ENCODE measurements around the gene CISTR.

CISTR gene

DNA sequence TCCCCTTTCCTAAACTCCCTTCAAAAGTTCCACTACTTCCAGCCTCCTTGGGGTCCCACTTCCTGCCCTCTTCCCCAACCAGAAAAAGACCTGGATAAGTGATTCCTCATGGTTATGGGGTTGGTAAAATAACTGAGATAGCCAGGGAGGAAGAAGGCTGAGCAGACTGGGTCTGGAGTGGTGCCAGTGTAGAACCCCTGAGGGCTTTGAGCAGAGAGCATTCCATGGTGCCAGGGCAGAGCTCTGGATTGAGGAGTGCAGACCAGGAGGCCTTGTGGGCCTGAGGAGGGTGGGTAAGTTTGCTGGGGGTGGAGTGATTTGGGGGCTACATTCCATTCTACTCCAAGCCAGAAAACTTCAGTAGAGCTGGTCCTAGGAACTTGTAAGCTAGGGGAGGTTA lies 9.5 kb upstream of the CISTR start:
- DNase-seq = no peak

DNA sequence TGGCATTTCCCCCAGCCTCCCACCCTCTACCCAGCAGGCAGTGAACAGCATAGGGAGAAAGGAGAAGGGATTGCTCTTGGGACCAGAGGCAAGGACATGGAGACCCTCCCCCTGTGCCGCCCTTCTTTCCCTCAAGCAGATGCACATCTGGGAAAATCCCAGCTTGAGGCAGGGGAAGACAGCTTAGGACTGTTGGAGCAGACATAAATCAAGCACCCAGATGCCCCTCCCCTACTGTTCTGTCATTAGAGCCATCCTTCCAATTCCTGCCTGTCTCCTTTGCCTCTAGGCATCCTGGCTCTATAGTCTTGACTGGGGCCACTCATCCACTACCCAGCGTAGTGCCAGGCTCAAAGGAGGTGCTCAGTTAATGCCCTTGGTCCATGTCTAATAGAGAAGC lies 7.5 kb upstream of the CISTR start:
- DNase-seq = no peak

DNA sequence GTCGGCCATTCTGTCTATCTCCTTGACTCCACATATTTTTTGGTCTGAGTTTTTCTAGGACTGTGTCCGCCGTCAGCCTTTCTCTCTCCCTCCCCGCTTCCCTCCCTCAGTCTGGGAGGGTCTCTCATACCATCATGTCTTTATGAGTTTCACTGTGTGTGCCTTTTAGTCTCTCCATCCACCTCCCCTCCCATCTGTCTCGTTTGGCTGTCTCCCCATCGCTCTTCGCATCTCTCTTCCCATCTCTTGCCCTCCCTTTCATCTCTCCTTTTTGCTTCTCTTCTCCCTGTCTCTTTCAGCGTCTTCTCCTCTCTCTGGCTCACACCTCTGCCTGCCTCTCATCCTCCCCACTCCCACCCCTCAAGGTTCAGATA lies 6.9 kb upstream of the CISTR start:
- no peak for DNase-seq

DNA sequence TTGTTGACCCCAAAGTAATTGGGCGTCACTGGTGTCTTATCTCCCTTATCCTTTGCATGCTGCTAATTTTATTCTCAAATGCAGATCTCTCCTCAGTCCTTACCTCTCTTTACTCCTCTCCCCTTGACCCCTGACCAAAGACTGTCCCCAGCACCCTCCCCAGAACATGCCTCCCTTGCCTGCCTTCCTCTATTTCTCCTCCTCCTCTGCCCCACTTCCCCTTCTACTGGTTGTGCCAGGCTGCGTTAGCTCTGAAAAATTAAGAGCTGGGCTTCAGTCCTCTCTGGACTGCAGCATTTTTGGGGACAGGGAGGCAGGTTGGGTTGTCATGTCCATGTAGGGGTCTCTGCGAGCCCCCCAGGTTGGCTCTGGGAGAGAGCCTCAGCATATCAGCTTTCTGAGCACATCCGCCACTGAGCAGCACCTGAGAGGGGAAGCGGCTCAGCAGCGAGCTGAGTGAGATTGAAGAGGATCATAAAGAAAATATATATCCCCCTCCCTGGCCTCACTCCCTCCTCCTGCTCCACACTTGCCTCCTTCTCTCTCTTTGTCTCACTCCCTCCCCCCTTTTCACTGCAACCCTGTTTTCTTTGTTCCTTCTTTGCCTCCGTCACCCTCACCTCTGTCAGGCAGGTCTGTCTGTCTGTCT lies 6.4 kb upstream of the CISTR start:
- no peak for DNase-seq

DNA sequence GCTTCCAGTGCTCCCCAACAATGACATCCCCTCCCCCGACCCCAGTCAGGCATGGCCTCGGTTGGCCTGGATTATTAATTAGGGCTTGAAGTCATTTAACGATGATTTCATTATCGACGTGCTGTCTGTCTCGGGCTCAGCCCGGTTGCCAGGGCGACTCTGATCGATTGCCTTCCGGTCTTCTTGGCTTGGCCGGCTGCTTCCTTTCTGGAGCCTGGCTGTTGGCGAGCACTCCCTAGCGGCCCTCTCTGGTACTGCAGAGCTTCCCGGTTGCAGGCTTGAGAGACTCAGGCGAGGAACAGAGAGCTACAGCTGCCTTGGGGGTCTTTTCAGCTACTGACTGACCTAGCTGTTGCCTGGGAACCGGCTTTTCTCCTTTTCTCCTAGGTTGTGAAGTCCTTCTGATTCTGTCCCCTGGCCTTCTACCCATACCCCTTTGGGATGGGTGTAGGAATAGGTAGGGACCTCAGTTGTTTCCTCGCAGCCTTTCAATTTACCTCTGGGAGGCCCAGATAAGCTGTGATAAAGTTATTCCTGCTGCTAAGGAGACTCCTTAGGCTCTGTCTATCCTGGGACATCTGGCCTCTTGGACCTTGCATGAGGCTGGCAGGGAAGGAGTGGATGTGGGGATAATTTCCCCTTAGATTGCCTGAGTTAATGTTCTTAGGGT lies 5.5 kb upstream of the CISTR start:
- peak; percentile 89 for DNase-seq

DNA sequence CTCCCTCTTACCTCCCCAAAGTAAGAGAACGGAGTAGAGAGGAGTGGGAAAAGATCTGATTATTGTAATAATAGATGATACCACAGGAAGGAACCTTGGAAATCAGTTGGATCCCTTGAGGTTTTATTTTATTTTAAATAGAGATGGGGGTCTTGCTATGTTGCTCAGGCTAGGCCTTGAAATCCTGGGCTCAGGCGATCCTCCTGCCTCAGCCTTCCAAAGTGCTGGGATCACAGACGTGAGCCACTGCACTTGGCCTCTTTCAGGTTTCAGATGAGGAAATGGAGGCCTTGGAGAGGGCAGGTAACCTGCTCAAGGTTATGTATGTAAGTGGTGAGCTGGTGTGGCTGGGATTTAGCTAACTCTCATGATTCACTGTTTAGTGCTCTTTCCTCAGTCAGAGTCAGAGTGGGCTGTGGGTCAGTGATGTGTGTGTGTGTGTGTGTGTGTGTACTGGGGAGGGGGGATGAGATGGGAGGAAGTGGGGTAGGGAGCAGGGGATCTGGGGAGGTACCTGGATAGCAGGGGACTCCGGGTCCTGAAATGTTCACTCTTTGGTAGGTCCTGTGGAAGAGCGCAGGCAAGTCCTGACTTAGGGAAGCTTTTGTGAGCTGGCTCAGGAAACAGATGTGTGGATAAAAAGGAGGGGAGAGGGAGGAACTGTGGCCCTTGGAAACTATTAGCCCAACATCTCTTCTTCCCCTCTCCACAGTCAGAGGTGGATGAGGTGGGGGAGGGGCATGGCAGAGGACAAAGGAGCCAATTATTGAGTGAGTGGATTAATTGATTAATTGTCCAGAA lies 4.7 kb upstream of the CISTR start:
- DNase-seq = no peak

DNA sequence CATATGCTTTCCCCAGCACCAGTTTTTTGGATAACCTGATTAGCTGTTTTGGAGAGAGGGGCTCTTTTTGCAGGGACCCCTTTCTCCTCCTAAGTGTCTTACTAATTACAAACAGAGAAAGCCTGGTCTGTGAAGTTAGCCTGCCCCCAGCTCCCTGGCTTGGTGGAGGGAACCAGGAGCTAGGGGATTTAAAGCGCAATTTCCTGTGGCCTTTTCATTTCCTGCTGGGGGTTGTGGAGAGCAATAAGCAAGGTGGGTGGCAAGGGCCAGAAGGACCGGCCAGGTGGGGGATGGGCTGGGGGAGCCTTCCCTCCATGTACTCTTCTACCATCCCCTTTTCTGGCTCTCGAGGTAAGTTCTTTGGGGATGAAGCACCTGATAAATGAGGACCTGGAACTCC lies 4.1 kb upstream of the CISTR start:
- DNase-seq = no peak

DNA sequence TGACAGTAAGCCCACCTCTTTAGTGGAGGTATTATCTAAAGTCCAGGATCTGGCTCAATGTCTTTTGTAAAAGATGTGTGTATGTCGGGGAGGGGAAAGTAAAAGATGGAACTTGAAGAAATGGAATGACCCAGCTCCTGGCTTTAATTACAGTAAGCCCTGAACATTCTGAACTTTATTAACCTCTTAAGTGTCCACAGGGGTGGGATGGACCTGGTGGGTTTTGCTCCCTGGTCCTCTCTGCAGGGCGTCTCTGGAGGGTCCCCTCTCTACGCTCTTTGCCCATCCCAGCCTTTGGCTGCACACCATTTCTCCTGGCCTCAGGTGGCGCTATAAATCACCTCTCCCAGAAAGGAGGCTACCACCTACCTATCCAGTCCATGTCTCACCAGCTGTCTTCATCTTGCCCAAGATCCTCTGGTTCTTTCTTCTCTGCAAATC lies 3.7 kb upstream of the CISTR start:
- DNase-seq = no peak

DNA sequence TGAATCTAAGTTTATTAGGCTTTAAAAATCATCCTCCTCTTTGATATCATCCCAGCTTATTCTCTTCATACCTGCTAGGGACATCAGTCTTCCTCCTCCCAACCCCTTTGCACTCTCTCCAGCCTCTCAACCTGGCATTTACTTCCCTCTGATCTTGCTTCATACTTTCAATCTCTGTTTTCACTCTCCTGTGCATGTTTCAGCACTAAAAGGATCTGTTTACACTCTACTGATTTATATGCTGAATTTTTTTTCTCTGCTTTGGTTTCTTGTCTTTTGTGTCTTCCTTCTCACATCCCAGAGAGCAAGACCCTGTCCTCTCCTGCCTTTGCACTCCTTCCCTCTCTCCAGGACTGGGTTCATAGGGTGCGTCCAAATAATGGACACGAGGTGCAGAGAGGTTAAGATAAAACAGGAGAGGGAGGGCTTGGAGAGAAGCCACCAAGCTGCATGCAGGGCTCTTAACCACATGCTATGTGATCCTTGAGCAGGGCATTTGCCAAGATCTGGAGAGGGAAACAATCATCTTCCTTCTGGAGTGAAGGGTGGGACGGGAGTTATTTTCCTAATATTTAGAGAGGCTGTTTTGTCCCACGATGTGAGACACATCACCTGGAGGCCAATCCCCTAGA lies 3.0 kb upstream of the CISTR start:
- no peak for DNase-seq

DNA sequence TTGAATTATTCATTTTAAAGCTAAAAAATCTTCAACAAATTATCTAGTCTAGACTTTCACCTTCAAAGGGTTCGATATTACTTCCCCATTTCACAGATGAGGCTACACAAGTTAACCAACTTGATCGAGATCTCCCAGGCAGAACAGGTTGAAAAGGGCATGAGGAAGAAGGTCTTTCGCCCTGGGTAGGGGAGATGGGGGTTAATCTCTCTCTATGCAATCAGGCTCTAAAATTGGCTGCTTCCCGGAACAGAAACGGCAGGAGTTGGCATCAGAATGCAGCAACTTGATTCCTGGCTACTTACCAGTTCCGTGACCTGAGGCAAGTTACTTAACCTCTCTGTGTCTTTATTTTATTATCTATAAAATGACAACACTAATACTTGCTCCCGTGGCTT lies 2.4 kb upstream of the CISTR start:
- no peak for DNase-seq

DNA sequence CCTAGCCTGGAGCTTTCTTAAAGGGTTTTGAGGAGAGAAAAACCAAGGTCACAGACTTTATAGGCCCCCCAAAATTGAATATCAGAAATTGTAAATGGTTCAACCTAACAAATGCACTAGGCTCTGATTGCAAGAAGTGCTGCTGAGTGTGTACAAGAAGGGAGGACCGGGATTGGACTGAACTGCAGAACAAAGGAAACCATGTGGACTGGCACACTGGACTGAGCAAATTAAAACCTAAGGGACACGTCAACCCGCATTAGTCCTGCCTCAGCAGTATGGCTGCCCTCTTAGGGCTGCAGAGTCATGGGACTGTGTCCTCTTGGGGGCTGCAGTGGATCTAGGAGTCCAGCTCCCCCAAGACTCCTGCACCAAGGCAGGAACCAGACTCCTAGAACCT lies 842 bp upstream of the CISTR start:
- no peak for DNase-seq

DNA sequence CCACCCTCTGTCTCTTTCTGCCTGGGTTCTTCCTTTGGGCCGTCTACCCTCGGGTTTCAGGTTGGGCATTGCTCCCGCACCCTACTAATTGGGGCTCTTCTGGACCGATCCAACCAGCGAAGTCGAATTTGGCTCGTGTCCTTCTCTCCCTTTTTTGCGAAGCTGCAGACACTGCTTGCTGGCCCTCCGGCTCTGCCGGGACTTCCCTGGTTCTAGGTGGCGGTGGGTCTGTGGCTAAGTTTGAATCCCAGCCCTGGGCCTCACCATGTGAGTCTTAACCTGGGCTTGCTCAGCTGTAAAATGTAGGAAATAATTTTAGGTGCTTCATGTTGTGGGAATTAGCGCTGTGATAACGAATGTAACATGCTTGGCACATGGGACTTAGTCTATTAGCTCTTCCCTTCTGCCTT lies 418 bp upstream of the CISTR start:
- no peak for DNase-seq

DNA sequence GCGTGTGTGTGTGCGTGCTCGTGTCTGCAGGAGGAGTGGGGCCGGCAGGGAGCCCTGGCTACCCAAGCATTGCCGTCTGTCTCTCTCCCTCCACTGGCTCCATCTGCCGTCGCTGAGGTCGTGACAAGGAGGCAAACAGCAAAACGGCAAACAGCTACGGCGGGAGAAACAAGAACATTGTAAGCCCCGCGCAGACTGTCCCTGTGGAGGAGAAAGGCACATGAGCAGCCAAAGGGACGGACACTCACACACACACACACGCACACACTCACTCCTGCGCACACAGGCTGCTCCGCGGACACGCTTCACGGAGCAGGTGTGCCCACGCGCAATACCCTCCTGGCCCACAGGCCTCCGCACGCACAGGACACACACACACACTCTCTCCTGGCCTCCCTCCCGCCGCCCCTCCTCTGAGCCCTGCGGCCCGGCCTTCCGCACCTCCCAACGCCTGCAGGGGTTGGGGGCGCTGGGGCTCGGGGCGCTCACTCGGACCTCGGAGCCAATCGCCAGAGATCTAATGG lies 905 bp downstream of the CISTR start:
- DNase-seq = no peak

DNA sequence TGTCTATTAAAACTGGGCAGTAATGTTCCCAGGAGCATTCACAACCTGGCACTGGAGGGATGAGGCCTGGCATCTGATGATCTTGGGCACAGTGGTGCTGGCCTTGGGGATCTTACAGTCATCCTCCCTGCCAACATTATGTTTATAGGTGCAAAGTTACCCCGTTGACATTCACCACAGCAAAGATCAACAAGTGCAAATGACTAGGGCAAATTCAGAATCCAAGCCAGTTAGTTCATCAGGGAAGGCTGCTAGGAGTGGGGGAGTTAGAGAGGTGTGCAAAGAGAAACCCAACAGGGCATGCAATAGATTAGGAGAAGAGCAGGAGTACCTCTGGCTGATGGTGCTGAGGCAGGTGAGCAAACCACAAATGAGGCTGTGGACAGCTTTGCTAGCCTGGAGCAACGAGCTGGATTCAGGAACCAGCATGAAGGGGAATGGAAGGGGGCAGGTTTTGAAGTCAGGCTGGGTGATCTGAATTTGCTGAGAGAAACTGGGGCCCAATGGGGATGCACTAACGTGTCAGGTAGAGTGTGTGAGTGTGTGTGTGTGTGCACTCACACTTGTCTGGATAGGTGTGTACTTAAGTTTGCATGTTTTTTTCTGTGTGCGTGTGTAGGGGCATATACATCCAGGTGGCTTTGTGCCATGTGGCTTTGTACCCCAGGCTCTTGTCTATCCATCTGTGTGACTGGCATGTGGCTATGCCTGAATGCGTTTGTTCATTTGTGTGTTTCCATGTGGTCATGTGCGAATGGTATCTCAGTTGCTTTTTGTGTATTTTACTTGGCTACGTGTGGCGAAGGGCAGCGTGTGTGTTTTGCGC lies 1.6 kb downstream of the CISTR start:
- no peak for DNase-seq

DNA sequence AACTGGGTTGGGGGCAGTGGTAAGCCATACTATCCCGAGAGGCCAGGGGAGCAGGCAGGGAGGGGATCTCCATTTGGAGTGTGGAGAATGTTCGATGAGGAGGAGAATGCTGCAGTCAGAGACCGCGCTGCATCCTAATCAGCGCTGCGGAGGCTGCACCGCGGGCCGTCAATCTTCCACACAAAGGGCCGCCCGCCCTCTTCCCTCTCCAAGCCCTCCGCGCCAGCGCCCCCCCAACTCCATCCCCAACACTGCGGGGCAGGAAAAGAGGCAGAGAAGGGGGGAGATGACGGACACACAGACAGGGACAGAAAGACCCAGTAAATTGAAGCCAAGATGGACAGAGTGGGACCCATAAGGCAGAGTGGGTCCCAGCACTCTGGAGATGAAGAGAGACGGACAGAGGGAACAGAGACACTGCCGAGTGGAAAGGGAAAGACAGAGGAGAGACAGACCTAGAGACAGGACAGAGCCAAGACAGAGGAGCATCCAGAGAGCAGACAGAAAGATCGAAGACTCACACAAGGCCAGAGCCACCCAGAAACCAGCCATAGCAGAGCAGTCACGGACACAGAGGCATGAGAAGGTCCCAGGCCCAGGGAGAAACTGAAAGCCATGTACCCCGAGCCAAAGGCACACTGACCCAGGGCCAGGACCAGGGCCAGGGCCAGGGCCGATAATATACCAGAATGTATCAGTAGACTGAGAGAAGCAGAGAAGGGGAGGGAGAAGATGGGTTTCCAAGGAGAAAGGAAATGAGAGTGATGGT lies 3.5 kb downstream of the CISTR start:
- no peak for DNase-seq

DNA sequence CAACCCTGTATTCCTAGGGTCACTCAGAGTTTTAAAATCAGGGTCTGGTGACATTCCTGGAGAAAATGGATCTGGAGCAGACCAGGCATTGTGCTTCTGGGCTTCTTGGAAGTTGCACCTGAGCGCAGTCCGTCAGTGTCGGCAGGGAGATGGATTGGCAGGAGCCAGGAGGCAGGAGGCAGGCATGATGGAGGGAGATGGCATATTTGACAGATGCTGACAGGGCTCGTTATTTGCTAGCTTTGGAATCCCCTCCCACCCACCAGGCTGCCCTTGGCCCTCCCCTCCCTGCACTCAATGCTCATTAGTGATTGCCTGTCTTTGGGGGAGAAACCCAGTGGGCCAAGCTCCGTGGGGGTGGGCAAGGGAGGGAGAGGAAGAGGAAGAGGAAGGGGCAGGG lies 4.7 kb downstream of the CISTR start:
- no peak for DNase-seq

DNA sequence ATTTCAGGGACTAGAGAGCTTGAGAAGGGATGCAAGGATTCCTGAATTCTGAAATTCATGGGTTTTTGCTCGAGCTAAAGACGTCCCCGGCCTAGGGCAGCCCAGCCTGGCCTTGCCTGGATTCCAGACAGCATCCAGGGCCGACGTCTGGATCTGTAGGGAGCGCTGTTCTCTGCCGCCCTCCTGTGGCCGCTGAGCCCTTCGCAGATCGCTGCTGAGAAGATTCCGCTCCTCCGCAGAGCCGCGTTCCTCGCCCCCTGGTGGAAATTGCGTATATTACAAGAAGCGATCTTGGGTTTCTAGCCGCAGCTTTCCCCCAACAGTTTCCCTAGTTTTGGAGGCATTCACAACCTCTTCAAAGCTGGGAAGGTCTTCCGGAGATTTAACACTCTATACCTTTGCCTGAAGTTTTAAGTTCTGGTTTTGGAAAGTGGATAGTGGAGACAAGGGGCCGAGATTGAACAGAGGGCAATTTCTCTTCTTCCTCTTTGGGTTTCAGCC lies 5.1 kb downstream of the CISTR start:
- peak; percentile 86 for DNase-seq

DNA sequence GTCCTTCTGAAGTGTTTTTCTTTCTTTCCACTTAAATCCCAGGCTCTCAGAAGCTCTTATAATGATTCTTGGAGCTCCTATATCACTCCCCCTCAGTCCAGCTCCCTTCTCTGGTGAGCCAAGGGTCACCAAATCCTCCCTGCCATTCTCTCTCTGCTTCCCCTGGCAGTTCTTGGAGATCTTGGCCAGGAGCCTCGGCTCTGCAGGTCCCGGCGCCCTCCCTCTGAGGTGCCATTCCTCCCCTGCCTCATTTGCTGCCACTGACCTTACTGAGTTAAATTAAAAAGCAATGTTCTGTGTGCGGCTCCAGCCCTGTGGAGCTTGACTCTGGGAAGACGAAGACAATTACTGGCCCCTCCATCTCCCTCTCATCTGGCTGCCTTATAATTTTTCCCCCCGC lies 7.0 kb downstream of the CISTR start:
- DNase-seq = no peak

DNA sequence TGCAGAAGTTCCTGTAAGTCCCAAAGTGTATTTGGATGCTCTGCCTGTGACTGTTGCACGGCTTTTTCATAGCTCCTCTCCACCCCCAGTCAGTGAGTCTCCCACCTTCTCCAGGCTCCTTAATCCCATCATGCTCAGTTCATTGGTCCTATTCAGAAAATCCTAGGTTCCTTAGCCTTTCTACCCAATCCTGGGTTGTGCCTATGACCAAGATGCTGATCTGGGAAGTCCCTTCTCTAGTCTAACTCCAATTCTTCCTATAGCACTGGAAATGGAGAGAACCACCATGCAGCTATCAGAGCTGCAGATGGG lies 7.7 kb downstream of the CISTR start:
- no peak for DNase-seq

DNA sequence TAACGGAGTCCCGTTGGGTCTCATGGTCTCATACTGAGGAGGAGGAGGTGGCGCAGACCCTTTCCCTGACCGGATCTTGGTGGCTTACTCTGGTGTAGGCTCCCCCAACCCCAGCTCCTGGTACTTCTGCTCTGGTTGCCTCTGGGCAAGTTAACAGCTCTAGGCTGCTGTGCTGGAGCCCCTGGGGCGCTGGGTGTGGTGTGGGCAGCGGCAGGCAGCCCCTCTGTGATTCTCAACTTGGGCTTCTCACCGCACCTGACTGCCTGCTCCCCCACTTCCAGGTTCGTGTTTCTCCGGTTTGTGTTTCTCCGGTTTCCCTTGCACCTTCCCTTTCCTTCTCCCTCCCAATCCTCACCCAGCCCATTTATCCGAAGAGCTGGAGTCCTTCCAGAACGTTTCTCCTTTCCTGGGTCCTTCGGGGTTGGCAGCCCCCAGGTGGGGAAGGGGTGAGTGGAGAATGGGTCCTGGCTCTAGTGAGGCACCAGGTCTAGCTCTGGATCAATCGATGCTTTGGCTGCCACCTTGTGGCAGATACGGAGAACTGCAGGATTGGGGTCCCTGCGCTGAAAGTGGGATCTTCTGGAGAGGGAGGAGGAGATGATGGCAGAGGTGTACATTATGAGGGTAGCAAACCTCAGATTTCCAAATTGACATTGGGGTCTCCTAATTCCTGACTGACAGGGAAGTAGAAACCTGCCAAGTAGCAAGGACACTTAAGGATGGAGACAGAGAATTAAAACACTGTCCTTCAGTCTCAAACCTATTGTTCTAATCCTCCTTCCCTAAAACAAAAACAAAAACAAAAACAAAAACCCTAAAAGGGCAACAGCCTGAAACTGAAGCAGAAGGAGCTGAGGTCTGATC lies 8.3 kb downstream of the CISTR start:
- DNase-seq = peak; percentile 51

DNA sequence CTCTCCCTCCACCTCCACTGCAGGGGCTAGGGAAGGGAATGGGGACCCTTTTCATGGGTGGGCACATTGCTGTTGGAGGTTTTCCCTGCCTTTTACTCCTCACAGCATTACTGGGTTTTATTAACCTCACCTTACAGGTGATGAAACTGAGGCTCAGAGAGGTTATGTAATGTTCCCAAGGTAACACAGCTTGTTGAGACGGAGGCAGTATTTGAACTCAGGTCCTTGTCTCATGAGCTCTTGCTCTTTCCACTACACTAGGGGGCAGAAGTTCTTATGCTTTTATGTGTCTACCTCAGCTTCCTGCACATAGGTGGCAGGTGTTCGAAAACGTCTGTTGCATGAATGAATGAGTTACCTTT lies 11.7 kb downstream of the CISTR start:
- no peak for DNase-seq

All from activated CD4-positive, CD25-positive, alpha-beta regulatory T cell treated with anti-CD3 and anti-CD28 coated beads, Interleukin-2, amount 50 U/mL, for 72 hours (primary cell).